Measurements from ENCODE around the gene TGM1. TPM values are rescaled to one million over a fixed set of nuclear protein-coding genes. Genes with fewer than 3 reads are reported as not detected.
A peak's percentile ranks its signal among the peaks of the same experiment; 100 is the strongest.

Gene TGM1
- total RNA-seq, 6 donors from 2014 or later: 9.1 to 29.2 (median 11.1) TPM

DNA sequence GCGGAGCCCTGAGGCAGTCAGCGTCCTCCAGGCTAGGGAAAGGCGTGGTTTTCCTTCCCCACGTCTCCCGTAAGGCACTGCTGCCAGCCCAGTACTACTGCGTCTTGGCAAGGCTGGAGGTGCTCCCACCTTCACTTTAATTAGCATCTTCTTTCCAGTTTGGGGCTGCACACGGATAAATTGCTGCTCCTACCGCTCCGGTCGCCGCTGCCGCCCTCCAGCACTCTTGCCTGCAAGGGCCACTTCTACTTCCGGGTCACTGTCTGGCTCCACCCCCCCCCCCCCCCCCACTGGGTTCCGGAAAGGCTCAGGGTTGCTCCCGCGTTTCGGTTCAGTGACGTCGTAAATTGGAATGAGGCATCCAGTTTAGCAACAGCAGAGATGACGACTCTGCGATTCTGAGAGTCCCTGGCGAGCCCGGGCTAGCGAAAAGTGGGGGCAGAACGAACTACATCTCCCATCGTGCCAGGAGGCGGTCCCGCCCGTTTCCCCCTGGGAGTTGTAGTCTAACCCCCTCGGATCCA is 30.8 kb downstream of the TGM1 start, which contains the start of gene NEDD8:
NEDD8 (minus strand) TSS at position 247 of the 524 bp plus-strand sequence; CDS start at position 147, 100 bp downstream.
- H3K36me3 ChIP-seq: peaks cover 6 to 40% (median 21%) of the 10 kb centered on the region in 4 donors
- peaks cover 22 to 49% (median 29%) of the 10 kb centered on the region in 4 donors for H3K4me1 ChIP-seq
- H3K27ac ChIP-seq: peak within 1 kb of the TSS; percentile 88 to 92 (median 91)
- peak; percentile 94 to 95 for ATAC-seq (ENCODE audit: low FRiP score in 2 of 2)
- TF ChIP-seq POLR2A (IDR thresholded peaks at IDR 0.05) (peak; percentile 18 to 74 (median 44)), POLR2AphosphoS5 (IDR thresholded peaks at IDR 0.05) (peak; percentile 57 to 87), EP300 (IDR thresholded peaks at IDR 0.05) (no peak)
- TF ChIP-seq, protein P1, sequence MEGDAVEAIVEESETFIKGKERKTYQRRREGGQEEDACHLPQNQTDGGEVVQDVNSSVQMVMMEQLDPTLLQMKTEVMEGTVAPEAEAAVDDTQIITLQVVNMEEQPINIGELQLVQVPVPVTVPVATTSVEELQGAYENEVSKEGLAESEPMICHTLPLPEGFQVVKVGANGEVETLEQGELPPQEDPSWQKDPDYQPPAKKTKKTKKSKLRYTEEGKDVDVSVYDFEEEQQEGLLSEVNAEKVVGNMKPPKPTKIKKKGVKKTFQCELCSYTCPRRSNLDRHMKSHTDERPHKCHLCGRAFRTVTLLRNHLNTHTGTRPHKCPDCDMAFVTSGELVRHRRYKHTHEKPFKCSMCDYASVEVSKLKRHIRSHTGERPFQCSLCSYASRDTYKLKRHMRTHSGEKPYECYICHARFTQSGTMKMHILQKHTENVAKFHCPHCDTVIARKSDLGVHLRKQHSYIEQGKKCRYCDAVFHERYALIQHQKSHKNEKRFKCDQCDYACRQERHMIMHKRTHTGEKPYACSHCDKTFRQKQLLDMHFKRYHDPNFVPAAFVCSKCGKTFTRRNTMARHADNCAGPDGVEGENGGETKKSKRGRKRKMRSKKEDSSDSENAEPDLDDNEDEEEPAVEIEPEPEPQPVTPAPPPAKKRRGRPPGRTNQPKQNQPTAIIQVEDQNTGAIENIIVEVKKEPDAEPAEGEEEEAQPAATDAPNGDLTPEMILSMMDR (IDR thresholded peaks at IDR 0.05): peak in 2 of 6 experiments; percentile 6 to 7
- peak within 1 kb of the TSS; percentile 71 to 90 (median 79) for H3K4me3 ChIP-seq
- no peaks in the 10 kb centered on the region for H3K9me3 ChIP-seq
- 0 to 1% methylated on average over 14 to 29 of the region's 30 CpGs for WGBS, 2 donors
- DNase-seq: peak; percentile 89 to 93
- H3K27me3 ChIP-seq: no peaks in the 10 kb centered on the region

DNA sequence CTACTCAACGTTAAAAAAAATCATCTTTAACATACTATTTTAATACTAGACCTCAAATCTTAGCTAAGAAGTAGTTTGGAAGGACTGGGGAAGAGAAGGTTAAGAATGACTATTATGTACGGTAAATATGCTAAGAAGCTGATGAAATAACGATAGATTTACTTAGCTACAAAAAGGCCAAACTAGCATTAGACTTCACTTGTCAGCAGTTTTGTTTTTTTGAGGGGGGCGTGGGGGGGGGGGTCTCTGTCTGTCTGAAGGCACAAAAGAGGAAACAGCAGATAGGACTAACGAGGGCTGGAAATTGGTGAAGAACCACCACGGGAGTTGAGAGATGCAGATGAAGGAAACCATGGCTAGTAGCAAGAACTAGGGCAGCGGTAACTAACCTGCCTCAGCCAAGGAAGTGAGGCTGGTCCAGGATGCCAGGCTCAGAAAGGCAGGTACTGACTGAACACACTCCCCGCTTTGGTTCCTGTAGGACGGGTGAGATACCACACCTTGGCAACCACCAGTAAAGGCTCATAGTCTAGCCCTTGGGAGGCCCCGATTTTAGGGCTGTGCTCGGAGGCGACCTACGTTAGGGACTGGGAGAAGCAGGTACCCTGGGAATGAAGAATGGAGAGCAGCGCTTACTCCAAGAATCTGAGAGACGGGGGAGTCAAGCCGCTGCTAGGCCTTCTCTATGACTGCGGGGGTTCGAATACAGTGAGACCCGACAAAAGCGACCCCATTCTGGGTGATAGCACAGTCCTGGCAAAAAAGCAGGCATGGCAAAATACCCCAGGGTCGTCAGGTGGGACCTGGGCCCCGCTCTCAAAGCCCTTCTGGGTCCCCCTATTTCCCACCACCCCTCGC is 31.5 kb downstream of the TGM1 start:
- ATAC-seq (ENCODE audit: low FRiP score in 2 of 2) (peak in 1 of 2 donors; percentile 15), DNase-seq (no peak)
- H3K36me3 ChIP-seq: peaks cover 3 to 34% (median 15%) of the 10 kb centered on the region in 4 donors
- TF ChIP-seq EP300 (IDR thresholded peaks at IDR 0.05) (no peak), POLR2A (IDR thresholded peaks at IDR 0.05) (no peak), POLR2AphosphoS5 (IDR thresholded peaks at IDR 0.05) (no peak)
- TF ChIP-seq, protein P1 (IDR thresholded peaks at IDR 0.05): no peak
- peak overlapping the region; percentile 71 to 90 (median 79) for H3K4me3 ChIP-seq
- peak overlapping the region; percentile 88 to 92 (median 91) for H3K27ac ChIP-seq
- 11 to 13% methylated on average over 23 of the region's 23 CpGs for WGBS, 2 donors
- no peaks in the 10 kb centered on the region for H3K27me3 ChIP-seq
- H3K4me1 ChIP-seq: peaks cover 23 to 49% (median 29%) of the 10 kb centered on the region in 4 donors
- no peaks in the 10 kb centered on the region for H3K9me3 ChIP-seq

DNA sequence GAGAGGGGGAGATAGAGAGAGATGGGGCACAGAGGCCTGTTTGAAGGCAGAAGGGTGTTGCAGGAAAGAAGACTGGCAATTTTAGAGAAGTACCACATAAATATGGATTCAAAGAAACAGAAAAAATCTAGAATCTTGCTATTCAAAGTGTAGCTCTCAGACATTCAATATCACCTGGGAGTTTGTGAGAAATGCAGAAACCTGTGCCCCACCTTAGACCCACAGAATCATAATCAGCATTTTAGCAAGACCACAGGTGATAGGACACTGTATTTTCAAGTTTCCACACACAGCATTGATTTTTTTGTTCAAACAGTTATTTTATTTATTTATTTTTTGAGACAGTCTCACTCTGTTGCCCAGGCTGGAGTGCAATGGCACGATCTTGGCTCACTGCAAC is 34.1 kb downstream of the TGM1 start:
- no peaks in the 10 kb centered on the region for H3K27me3 ChIP-seq
- no peak for ATAC-seq (ENCODE audit: low FRiP score in 2 of 2)
- no peak overlapping the region for H3K4me3 ChIP-seq
- WGBS, 2 donors: 0 to 78% methylated on average over 1 of the region's 1 CpG
- H3K9me3 ChIP-seq: no peaks in the 10 kb centered on the region
- no peak for DNase-seq
- H3K4me1 ChIP-seq: peaks cover 21 to 37% (median 22%) of the 10 kb centered on the region in 4 donors
- H3K36me3 ChIP-seq: peaks cover 0 to 21% (median 3%) of the 10 kb centered on the region in 4 donors
- TF ChIP-seq POLR2AphosphoS5 (IDR thresholded peaks at IDR 0.05): no peak
- no peak for TF ChIP-seq EP300 (IDR thresholded peaks at IDR 0.05)
- TF ChIP-seq, protein P1 (IDR thresholded peaks at IDR 0.05): no peak
- no peak for TF ChIP-seq POLR2A (IDR thresholded peaks at IDR 0.05)
- no peak overlapping the region for H3K27ac ChIP-seq

DNA sequence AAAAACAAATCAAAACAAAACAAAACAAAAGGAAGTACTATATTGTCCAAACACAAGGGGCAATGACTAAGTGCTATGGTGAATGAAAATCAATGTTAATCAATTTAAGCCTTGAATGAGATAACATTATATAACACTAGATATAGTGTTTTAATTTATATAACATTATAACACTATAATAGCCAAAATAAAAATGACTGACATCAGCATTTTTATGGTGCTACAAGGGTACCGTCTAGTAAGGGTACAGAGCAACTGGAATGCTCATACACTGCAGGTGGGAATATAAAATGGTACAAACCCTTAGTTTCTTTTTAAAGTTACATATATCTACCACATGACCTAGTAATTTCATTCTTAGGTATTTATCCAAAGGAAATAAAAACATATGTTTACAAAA is 36.5 kb downstream of the TGM1 start:
- no peak for ATAC-seq (ENCODE audit: low FRiP score in 2 of 2)
- Histone ChIP-seq H3K27ac (no peak overlapping the region), H3K4me1 (peaks cover 10 to 24% (median 12%) of the 10 kb centered on the region in 4 donors), H3K9me3 (no peaks in the 10 kb centered on the region), H3K27me3 (no peaks in the 10 kb centered on the region), H3K4me3 (no peak overlapping the region), H3K36me3 (peaks cover 0 to 21% (median 3%) of the 10 kb centered on the region in 4 donors)
- TF ChIP-seq, protein P1 (IDR thresholded peaks at IDR 0.05): no peak
- TF ChIP-seq POLR2AphosphoS5 (IDR thresholded peaks at IDR 0.05) (no peak), EP300 (IDR thresholded peaks at IDR 0.05) (no peak)
- 86 to 91% methylated on average over 1 of the region's 1 CpG for WGBS, 2 donors
- DNase-seq: no peak
